Nephron progenitor cell (in vitro differentiated cells): ENCODE results near the gene HESX1.

Experiments used
- DNase-seq: peaks from one replicate; pipeline ENCODE4 v3.0.0; 2021
- H3K27ac Mint-ChIP-seq: 2 replicates; pipeline ENCODE4 v1.8.0; 2021; ENCODE audit warnings: mild to moderate bottlenecking, moderate library complexity, mixed read lengths
- H3K27me3 Mint-ChIP-seq: 2 replicates; pipeline ENCODE4 v1.8.0; 2021; ENCODE audit warnings: mild to moderate bottlenecking, low read depth, mixed read lengths; ENCODE audit not compliant: poor library complexity
- H3K36me3 Mint-ChIP-seq: 2 replicates; pipeline ENCODE4 v1.8.0; 2021; ENCODE audit warnings: low read depth, mixed read lengths
- H3K4me1 Mint-ChIP-seq: 2 replicates; pipeline ENCODE4 v1.8.0; 2021; ENCODE audit warnings: mixed read lengths
- H3K4me3 Mint-ChIP-seq: 2 replicates; pipeline ENCODE4 v1.8.0; 2021; ENCODE audit warnings: mild to moderate bottlenecking, moderate library complexity, mixed read lengths
- H3K9me3 Mint-ChIP-seq: 2 replicates; pipeline ENCODE4 v1.8.0; 2021; ENCODE audit warnings: mild to moderate bottlenecking, moderate library complexity, mixed read lengths
- CTCF ChIP-seq: fragments of 200-600 bp; sonication (generic); IDR thresholded peaks from 2 replicates; pipeline ENCODE4 v1.5.0; 2021; ENCODE audit warnings: antibody characterized with exemption

The HESX1 gene

GRCh38 chr3:57155310-57155643, 44.5 kb downstream of the HESX1 start:
- Mint-ChIP-seq H3K4me1 (peaks cover 100% of the 10 kb centered on the region), H3K9me3 (no peaks in the 10 kb centered on the region), H3K27ac (peak overlapping the region; percentile 73), H3K4me3 (peak overlapping the region; percentile 33), H3K36me3 (peaks cover 3% of the 10 kb centered on the region), H3K27me3 (no peaks in the 10 kb centered on the region)
- no peak for TF ChIP-seq CTCF
- no peak for DNase-seq

DNA sequence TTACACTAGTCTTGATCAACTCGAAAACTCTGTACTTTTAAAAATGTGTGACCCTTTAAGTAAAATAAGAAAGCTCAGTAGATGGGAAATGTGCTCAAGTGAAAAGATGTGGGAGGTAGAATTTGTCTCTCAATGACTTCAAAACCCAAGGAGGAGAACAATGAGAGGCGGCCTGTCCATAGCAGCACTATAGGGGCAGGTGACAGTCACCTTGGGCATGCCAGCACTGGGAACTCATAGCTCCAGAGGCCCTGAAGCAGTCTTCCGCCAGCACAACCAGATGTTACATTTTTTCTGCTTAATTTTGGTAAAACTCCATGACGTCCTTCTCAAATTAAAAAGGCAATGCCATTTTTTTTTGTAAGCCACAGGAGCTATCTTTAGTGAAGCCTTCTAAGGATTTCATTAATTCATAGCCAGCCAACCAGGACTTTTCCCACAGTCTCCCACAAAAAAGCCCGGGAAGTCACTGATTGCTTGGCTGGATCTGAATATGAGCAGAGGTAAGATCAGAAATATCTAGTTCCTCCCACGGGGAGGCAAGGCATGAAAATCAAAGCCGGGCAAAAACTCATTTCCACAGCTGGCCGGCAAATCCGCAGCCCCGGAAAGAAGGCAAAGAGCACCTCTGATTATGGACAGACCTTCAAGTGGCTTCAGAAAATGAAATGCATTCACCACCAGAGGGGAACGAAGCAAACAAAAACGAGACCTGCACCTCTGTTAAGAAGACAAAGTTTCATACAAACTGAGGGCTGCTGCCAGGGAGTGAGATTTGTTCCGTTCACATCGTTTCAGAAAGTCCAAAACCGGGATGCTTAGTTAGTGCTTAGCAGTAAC, 45.1 kb downstream of the HESX1 start:
- H3K9me3 Mint-ChIP-seq, result no peaks in the 10 kb centered on the region
- H3K27me3 Mint-ChIP-seq, result no peaks in the 10 kb centered on the region
- no peak for TF ChIP-seq CTCF
- peak overlapping the region; percentile 33 for H3K4me3 Mint-ChIP-seq
- no peak for DNase-seq
- peaks cover 100% of the 10 kb centered on the region for H3K4me1 Mint-ChIP-seq
- H3K36me3 Mint-ChIP-seq, result peaks cover 9% of the 10 kb centered on the region
- H3K27ac Mint-ChIP-seq, result peak overlapping the region; percentile 73

DNA sequence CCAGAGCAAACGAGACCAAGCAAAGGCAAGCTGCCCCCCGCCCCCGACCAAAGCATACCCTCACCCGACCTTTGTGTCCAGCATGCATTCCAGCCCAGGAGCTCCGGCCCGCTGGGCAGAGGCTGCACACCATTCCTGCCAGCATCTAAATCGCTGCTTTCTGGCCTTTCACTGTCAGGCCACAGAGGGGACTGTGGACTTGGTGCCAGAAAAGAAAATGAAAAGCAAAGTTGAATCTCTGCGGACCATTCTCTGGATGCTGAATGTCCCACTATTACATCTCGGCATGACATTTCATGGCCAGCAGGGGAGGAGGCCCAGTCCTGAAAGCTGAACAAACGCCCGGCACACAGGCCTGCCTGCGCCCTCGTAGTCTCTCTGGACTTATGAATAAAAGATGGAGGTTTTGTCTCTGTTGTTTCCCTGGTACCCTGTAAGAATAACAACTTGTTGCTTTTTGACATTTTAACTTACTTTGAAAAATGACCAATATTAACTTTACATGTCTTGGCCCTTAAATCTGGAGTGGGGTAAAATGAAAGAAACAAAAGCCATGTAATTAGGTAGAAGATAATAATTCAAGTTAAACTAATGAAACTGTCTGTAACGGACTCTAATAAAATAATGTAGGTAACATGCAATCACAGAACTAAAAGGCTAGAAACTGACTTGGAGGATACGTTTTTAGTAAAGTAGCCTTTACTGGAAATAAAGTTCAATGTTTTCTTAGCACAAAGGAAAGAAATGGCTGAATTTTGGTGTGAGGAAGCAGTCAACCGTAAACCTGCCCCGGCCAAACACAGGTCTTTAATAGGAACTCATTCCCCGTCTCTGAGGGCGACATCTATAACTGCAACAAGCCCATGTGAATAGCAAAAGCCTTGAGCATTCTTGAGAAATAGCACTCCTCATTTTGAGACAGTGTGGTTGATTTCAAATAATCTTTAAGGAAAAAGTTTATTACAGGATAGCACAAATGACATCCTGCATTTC, 47.3 kb downstream of the HESX1 start:
- H3K27me3 Mint-ChIP-seq, result no peaks in the 10 kb centered on the region
- H3K4me1 Mint-ChIP-seq, result peaks cover 97% of the 10 kb centered on the region
- peak overlapping the region; percentile 73 for H3K4me3 Mint-ChIP-seq

DNA sequence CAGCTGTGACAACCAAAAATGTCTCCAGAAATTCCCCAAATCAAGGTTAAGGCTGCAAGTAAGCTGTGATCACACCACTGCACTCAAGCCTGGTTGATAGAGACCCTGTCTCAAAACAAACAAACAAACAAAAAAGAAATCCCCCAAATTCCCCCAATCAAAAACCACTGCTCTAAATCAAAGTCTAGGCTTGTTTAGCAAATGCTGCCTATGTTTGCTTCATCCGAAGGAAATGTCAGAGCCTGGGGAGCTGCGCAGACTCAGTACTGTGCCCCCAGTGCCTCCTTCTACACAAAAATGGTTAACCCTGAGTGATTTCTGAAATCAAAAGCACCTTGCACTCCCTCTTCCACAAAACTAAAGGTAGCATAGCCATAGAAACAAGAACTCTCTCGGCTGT, 48.0 kb downstream of the HESX1 start:
- TF ChIP-seq CTCF, result no peak
- H3K27ac Mint-ChIP-seq, result peak overlapping the region; percentile 98
- H3K9me3 Mint-ChIP-seq, result no peaks in the 10 kb centered on the region
- H3K4me1 Mint-ChIP-seq, result peaks cover 96% of the 10 kb centered on the region
- H3K4me3 Mint-ChIP-seq, result peak overlapping the region; percentile 73
- peaks cover 36% of the 10 kb centered on the region for H3K36me3 Mint-ChIP-seq
- no peak for DNase-seq
- H3K27me3 Mint-ChIP-seq, result no peaks in the 10 kb centered on the region

More for the DNA sequence above, 47.3 kb downstream of the HESX1 start:
- Mint-ChIP-seq H3K9me3 (no peaks in the 10 kb centered on the region), H3K27ac (peak overlapping the region; percentile 98), H3K36me3 (peaks cover 30% of the 10 kb centered on the region)
- no peak for TF ChIP-seq CTCF
- DNase-seq, result peak; percentile 53

DNA sequence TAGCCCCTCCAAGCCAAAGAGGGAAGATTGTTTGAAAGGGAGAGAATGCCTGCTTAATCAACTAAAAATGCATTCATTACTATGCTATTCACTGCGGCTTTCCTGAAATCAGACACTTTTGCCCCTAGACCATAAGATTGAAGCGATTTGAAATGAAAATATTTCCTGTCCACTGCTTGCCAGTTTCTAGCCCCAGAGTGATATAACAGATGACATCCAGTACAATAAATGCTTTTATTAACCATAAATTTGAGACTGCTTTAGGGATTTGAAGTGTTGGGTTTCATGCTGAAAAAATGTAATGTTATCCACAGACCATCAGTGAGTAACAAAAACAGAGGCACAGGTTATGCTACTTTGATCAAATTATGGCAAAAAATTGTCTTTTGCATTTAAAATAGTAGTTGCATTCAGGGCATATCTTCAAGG, 48.7 kb downstream of the HESX1 start:
- peaks cover 93% of the 10 kb centered on the region for H3K4me1 Mint-ChIP-seq
- peaks cover 36% of the 10 kb centered on the region for H3K36me3 Mint-ChIP-seq
- DNase-seq, result no peak
- peak overlapping the region; percentile 73 for H3K4me3 Mint-ChIP-seq
- H3K9me3 Mint-ChIP-seq, result no peaks in the 10 kb centered on the region
- H3K27me3 Mint-ChIP-seq, result no peaks in the 10 kb centered on the region
- TF ChIP-seq CTCF, result no peak
- peak overlapping the region; percentile 98 for H3K27ac Mint-ChIP-seq
